Measurements from ENCODE around the gene IFI44L.

Gene IFI44L

DNA sequence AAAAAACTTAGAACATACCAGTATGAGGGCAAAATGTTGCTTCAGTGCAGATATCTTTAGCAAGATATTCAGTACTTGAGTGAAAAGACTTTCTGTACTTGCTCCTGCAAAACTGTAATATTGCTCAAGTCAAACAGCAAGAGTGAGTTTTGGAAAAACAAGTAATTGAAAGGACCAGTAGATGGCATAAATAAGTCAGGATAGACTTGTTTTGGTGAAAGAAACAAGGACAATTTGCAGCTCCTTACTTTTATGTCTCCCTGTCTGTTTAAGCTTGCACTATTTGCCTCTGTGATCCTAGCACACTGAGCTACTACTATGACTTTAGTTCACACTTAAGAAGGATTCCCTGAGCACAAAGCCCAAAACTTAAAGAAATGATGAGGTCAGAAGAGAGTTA is 68.4 kb downstream of the IFI44L start:
- DNase-seq (ENCODE audit: low read depth), result no peak

DNA sequence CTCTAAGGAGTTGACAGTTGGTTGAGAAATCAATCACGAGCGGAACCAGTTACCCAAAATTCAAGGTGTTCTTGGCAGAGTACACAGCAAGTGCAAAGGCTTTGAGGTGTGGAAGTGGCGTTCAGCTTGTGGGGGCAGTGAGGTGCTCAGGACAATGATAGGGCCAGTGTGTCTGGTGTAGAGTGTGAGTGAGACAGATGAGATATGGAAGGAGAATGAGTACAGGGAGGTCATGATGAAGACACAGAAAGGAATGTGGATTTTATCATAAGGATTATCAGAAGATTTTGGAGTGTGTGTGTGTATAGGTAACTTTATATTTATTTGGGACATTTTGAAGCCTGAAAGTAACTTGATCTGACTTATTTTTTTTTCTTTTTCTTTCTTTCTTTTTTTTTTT is 70.3 kb downstream of the IFI44L start:
- DNase-seq (ENCODE audit: low read depth), result no peak

DNA sequence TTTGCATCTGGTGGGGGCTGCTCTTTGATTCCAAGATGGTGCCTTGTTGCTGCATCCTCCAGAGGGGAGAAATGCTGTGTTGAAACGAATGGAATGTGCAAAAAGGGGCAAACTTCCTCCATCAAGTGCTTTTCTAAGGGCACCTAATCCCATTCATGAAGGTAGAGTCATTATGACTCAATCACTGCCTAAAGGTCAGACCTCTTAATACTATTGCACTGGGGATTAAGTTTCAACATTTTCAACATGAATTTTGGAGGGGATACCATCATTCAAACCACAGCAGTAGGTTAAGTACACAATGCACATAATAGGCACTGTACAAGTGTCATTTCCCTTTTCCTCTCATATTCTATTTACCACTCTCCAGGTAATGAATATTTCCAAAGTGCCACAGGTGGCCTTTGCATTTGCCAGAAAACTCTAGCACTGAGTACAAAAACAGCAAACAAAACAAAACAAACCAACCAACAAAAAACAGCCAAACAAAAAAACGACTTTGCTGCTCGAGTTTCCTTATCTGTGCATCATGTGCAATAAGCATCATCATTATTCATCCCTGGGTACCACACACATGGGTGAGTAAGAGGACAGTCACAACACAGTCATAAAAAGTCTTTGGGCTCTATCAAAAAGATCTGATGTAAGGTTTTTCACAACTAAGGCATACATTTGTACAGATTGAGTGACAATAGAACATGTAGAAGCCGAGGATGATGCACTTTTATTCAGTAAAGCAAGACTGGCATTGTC is 71.9 kb downstream of the IFI44L start:
- no peak for DNase-seq (ENCODE audit: low read depth)

All from T follicular helper cell (primary cell).